Memory B cell (primary cell): ENCODE data around the gene USP10.

ENCODE experiments used
- ATAC-seq: fragments of 150-1000 bp; cut with Tn5 transposase; 2 replicates; pipeline ENCODE4 v1.10.0; 2021; ENCODE audit warnings: low read depth, mild to moderate bottlenecking, moderate library complexity
- DNase-seq, 2 donors: peaks; one replicate each; pipeline ENCODE4 v3.0.0; 2022; ENCODE audit warnings: low spot score in 2 of 2
- H3K27ac Mint-ChIP-seq: one replicate; pipeline ENCODE4 v1.8.0; 2022; ENCODE audit warnings: mild to moderate bottlenecking, moderate library complexity, mixed read lengths
- H3K27me3 Mint-ChIP-seq: one replicate; pipeline ENCODE4 v1.8.0; 2022; ENCODE audit warnings: mixed read lengths
- H3K36me3 Mint-ChIP-seq: one replicate; pipeline ENCODE4 v1.8.0; 2022; ENCODE audit warnings: mild to moderate bottlenecking, mixed read lengths
- H3K4me1 Mint-ChIP-seq: one replicate; pipeline ENCODE4 v1.8.0; 2022; ENCODE audit warnings: mixed read lengths
- H3K4me3 Mint-ChIP-seq: one replicate; pipeline ENCODE4 v1.8.0; 2022; ENCODE audit warnings: mild to moderate bottlenecking, moderate library complexity, mixed read lengths
- H3K9me3 Mint-ChIP-seq: one replicate; pipeline ENCODE4 v1.8.0; 2022; ENCODE audit warnings: mixed read lengths

Gene USP10

GRCh38 chr16:84800158-84800978 is 100.6 kb downstream of the USP10 start:
- Mint-ChIP-seq H3K27ac (no peak overlapping the region), H3K4me1 (no peaks in the 10 kb centered on the region), H3K36me3 (peaks cover 12% of the 10 kb centered on the region), H3K4me3 (no peak overlapping the region), H3K9me3 (peaks cover 9% of the 10 kb centered on the region), H3K27me3 (peaks cover 8% of the 10 kb centered on the region)
- ATAC-seq: no peak
- no peak for DNase-seq

- ATAC-seq (no peak), DNase-seq (no peak)
- peaks cover 9% of the 10 kb centered on the region for H3K9me3 Mint-ChIP-seq
- H3K27ac Mint-ChIP-seq: no peak overlapping the region
- H3K36me3 Mint-ChIP-seq: peaks cover 7% of the 10 kb centered on the region
- no peaks in the 10 kb centered on the region for H3K4me1 Mint-ChIP-seq
- no peak overlapping the region for H3K4me3 Mint-ChIP-seq
- peaks cover 14% of the 10 kb centered on the region for H3K27me3 Mint-ChIP-seq
These were observed 103.3 kb downstream of the USP10 start for GRCh38 chr16:84803146-84803545.

- no peak for ATAC-seq
- Mint-ChIP-seq H3K27ac (no peak overlapping the region), H3K4me1 (no peaks in the 10 kb centered on the region), H3K4me3 (no peak overlapping the region), H3K9me3 (peaks cover 9% of the 10 kb centered on the region), H3K27me3 (peaks cover 17% of the 10 kb centered on the region), H3K36me3 (peaks cover 7% of the 10 kb centered on the region)
- no peak for DNase-seq
These were observed 104.5 kb downstream of the USP10 start for GRCh38 chr16:84804326-84804725.

- ATAC-seq (peak; percentile 37), DNase-seq (no peak)
- Mint-ChIP-seq H3K9me3 (peaks cover 2% of the 10 kb centered on the region), H3K27me3 (peaks cover 10% of the 10 kb centered on the region), H3K4me1 (no peaks in the 10 kb centered on the region), H3K27ac (no peak overlapping the region), H3K4me3 (peak overlapping the region; percentile 41), H3K36me3 (no peaks in the 10 kb centered on the region)
These were observed 106.6 kb downstream of the USP10 start for GRCh38 chr16:84806256-84806889.

DNA sequence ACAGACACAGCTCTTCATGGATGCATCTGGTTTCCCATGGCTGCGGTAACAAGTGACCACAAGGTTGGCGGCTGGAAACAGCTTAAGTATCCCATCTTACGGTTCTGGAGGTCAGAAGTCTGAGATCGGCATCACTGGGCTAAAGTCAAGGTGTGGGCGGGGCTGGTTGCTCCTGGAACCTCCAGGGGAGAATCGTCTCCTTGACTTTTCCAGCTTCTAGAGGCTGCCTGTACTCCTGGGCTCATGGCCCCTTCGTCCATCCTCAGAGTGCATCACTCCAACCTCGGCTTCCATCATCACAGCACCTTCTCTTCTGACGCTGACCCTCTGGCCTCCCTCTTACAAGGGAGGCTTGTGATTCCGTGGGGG is 107.1 kb downstream of the USP10 start:
- Mint-ChIP-seq H3K27ac (no peak overlapping the region), H3K4me3 (peak overlapping the region; percentile 21), H3K9me3 (peaks cover 2% of the 10 kb centered on the region), H3K36me3 (no peaks in the 10 kb centered on the region), H3K4me1 (no peaks in the 10 kb centered on the region), H3K27me3 (peaks cover 10% of the 10 kb centered on the region)
- ATAC-seq: no peak
- no peak for DNase-seq

GRCh38 chr16:84807776-84808175 is 108.0 kb downstream of the USP10 start:
- no peak overlapping the region for H3K27ac Mint-ChIP-seq
- ATAC-seq (no peak), DNase-seq (no peak)
- peaks cover 2% of the 10 kb centered on the region for H3K9me3 Mint-ChIP-seq
- H3K27me3 Mint-ChIP-seq: peaks cover 10% of the 10 kb centered on the region
- H3K4me1 Mint-ChIP-seq: no peaks in the 10 kb centered on the region
- H3K36me3 Mint-ChIP-seq: no peaks in the 10 kb centered on the region
- H3K4me3 Mint-ChIP-seq: no peak overlapping the region

DNA sequence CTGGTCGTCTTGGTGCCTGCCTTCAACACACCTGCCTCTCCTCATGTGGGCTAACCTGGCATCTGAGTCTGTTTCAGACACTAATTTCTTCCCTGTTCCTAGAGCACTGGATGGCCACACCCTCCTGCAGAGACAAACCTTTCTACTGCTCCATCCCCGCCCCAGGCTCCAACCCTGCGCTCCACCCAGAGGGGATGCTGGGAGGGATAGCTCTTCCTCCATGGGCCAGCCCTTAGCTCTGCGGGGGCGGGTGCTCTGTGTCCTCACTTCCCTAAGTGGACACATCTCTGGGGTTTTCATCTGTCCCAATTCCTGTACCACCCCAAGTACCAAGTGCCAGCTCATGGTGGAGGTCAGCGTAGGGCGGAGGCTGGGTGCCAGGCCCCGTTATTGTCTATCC is 109.0 kb downstream of the USP10 start:
- no peak overlapping the region for H3K4me3 Mint-ChIP-seq
- H3K36me3 Mint-ChIP-seq: no peaks in the 10 kb centered on the region
- no peak overlapping the region for H3K27ac Mint-ChIP-seq
- ATAC-seq (no peak), DNase-seq (no peak)
- H3K4me1 Mint-ChIP-seq: no peaks in the 10 kb centered on the region
- H3K9me3 Mint-ChIP-seq: peaks cover 2% of the 10 kb centered on the region
- H3K27me3 Mint-ChIP-seq: peaks cover 13% of the 10 kb centered on the region

DNA sequence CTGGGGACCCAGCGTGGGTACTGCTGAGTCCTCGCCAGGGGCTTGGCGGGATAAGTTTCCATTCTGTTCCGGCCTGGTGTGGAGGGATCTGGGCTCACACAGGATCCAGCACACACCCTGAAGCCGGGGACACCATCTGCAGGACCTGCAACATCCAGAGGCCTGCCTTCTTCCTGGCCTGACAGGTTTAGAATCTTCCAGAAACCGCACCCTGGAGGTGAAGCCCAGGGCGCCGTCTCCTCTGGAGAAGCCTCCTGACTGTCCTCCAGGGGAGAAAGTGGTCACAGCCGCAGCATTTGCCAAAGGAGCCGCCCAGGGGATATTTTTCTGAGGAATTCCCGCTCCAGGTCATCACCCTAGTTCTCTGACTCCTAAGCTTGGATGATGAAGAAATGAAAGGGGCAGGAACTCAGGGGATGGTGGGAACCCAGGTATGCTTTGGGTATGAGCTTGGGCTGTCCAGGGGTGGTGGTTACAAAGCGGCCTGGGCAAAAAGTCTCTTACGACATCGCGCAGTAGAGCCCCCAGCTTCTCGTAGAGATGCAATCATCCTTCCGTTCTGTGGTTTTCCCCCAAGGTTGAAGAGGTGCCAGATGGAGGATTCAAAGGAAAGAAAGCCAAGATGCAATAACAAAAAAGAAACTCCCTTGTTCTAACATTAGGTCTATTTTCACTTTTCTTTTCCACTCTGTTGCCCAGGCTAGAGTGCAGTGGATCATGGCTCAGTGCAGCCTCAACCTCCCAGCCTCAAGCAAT is 110.9 kb downstream of the USP10 start:
- ATAC-seq: no peak
- H3K9me3 Mint-ChIP-seq: no peaks in the 10 kb centered on the region
- no peak for DNase-seq
- no peak overlapping the region for H3K27ac Mint-ChIP-seq
- peaks cover 12% of the 10 kb centered on the region for H3K27me3 Mint-ChIP-seq
- H3K4me3 Mint-ChIP-seq: no peak overlapping the region
- H3K36me3 Mint-ChIP-seq: no peaks in the 10 kb centered on the region
- no peaks in the 10 kb centered on the region for H3K4me1 Mint-ChIP-seq

DNA sequence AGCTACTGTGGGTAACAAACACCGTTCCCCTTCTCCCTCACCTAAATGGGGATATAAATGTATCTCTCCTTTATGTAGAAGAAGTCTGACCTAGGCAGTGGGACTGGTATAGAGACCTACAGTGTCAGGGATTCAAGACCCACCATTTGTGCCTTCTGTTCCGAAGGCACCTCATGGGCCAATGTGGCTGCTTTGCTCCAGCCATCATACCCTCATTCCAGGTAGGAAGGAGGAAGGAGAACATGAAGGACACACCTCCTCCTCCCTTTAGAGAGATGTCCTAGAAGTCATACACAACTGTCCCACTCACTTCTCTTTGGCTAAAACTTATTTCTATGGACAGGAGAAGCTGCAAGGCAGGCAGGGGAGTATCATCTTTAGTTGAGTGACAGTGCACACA is 111.7 kb downstream of the USP10 start:
- Mint-ChIP-seq H3K27ac (no peak overlapping the region), H3K27me3 (peaks cover 14% of the 10 kb centered on the region), H3K4me3 (no peak overlapping the region), H3K4me1 (no peaks in the 10 kb centered on the region), H3K9me3 (no peaks in the 10 kb centered on the region), H3K36me3 (no peaks in the 10 kb centered on the region)
- DNase-seq (no peak), ATAC-seq (no peak)

GRCh38 chr16:84813141-84813934 is 113.5 kb downstream of the USP10 start:
- Mint-ChIP-seq H3K27ac (no peak overlapping the region), H3K36me3 (no peaks in the 10 kb centered on the region), H3K4me1 (no peaks in the 10 kb centered on the region), H3K4me3 (no peak overlapping the region), H3K27me3 (peaks cover 17% of the 10 kb centered on the region), H3K9me3 (no peaks in the 10 kb centered on the region)
- no peak for ATAC-seq
- DNase-seq: no peak

GRCh38 chr16:84815462-84815861 is 115.7 kb downstream of the USP10 start:
- ATAC-seq: no peak
- H3K27me3 Mint-ChIP-seq: peaks cover 26% of the 10 kb centered on the region
- H3K27ac Mint-ChIP-seq: no peak overlapping the region
- no peaks in the 10 kb centered on the region for H3K9me3 Mint-ChIP-seq
- DNase-seq: no peak
- H3K4me3 Mint-ChIP-seq: no peak overlapping the region
- peaks cover 6% of the 10 kb centered on the region for H3K4me1 Mint-ChIP-seq
- no peaks in the 10 kb centered on the region for H3K36me3 Mint-ChIP-seq

DNA sequence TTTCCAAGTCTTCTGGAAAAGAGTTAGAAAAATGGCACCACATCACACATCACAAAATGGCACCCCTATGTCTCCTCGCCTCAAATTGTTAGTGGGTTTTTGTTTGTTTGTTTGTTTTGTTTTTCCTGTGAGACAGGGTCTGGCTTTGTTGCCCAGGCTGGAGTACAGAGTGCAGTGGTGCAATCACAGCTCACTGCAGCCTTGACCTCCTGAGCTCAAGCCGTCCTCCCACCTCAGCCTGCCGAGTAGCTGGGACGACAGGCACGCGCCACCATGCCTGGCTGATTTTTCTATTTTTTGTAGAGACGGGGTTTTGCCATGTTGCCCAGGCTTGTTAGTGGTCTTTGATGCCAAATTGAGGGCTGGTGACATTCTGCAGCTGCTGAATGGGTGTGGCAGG is 116.2 kb downstream of the USP10 start:
- no peaks in the 10 kb centered on the region for H3K36me3 Mint-ChIP-seq
- ATAC-seq (no peak), DNase-seq (no peak)
- H3K27me3 Mint-ChIP-seq: peaks cover 28% of the 10 kb centered on the region
- H3K27ac Mint-ChIP-seq: no peak overlapping the region
- no peaks in the 10 kb centered on the region for H3K9me3 Mint-ChIP-seq
- H3K4me1 Mint-ChIP-seq: peaks cover 8% of the 10 kb centered on the region
- no peak overlapping the region for H3K4me3 Mint-ChIP-seq

GRCh38 chr16:84816485-84816884 is 116.7 kb downstream of the USP10 start:
- Mint-ChIP-seq H3K4me3 (no peak overlapping the region), H3K9me3 (no peaks in the 10 kb centered on the region), H3K27me3 (peaks cover 30% of the 10 kb centered on the region), H3K4me1 (peaks cover 8% of the 10 kb centered on the region), H3K27ac (no peak overlapping the region), H3K36me3 (no peaks in the 10 kb centered on the region)
- no peak for ATAC-seq
- DNase-seq: no peak

DNA sequence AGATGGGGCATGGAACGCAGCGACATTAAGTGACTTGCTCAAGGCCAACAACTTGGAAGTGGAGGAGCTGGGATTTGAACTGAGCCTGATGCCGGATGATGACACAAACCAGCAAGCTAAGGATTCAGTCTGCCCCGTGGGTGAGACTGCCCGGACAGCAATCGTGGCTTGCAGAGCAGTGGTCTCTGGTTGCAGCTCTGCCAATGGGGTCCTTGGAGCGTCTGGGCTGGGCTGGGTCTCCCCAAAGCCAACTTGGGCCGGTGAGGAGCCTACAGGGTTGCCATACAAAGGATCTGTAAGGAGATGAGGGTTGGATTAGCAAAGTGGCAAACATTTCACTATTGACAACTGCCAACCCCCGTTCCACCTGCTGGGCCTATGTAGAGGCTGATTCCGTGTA is 117.4 kb downstream of the USP10 start:
- Mint-ChIP-seq H3K9me3 (no peaks in the 10 kb centered on the region), H3K4me1 (peaks cover 8% of the 10 kb centered on the region), H3K27ac (no peak overlapping the region), H3K36me3 (no peaks in the 10 kb centered on the region), H3K27me3 (peaks cover 35% of the 10 kb centered on the region), H3K4me3 (no peak overlapping the region)
- no peak for ATAC-seq
- DNase-seq: no peak
